HG02678 (cell line): ENCODE data around the gene BSND.
"Not testable (repeated sequence)": the region's sequence is repeated elsewhere in the genome, so short reads cannot be mapped to it uniquely, and the experiment has no call there.

Experiments used
- ATAC-seq: cut with Tn5 transposase; IDR thresholded peaks from one replicate; pipeline ENCODE4 v1.9.1; 2021; ENCODE audit warnings: mild to moderate bottlenecking, moderate library complexity; ENCODE audit not compliant: unreplicated experiment

Gene BSND

DNA sequence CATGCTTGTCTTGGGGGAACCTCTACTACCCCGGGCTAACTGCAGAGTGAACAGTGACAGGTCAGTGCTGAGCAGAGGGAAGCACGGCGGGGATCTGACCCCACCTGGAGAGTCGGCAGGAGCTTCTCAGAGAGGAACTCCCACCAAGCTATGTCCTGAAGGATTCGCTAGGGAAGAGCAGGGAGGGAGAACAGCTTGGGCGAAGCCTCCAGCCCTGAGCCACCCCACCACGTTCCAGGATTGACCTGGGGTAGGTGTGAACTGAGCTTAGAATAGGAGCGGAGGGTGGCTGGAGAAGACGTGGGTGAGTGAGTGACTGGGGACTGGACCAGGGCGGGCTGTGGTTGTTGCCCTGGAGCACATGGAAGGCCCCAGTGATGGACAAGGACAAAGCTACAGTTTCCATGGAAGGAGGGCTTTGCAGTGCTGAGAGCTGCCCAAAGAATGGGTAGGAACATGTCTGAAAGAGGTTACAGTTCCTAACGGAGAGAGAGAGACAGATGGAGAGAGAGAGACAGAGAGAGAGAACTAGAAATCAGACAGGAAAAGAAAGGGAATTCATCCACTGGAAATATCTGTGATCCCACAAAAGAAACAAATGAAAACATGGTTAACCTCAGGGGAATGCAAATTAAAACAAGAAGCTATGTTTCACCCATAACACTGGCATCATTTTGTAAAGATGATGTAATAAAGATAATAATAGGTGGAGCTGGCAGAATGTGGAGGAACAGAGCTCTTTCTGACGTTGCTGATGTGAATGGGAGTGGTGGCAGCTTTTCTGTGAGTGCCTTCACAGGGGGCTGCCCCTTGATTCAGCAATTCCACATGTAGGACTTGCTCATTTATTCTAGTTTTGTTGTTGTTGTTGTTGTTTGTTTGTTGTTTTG is 17.2 kb downstream of the BSND start:
- no peak for ATAC-seq

DNA sequence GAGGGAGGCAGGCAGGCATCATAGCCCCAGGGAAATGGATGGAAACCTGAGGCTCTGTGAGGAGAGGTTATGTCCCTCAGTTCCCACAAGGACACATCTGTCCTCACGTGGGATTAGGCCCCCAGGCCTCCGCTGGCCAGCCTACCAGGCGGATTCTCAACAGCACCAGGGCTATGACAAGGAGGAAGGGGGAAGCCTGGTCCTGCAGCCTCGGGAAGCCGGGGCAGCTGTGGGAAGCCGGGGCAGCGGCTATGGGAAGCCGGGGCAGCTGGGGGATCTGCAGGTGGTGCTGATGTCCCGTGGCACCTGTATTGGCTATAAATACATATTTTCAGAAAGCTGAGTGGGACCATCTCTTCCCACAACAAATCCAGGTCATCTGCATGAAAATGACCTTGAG is 19.7 kb downstream of the BSND start:
- ATAC-seq = no peak

DNA sequence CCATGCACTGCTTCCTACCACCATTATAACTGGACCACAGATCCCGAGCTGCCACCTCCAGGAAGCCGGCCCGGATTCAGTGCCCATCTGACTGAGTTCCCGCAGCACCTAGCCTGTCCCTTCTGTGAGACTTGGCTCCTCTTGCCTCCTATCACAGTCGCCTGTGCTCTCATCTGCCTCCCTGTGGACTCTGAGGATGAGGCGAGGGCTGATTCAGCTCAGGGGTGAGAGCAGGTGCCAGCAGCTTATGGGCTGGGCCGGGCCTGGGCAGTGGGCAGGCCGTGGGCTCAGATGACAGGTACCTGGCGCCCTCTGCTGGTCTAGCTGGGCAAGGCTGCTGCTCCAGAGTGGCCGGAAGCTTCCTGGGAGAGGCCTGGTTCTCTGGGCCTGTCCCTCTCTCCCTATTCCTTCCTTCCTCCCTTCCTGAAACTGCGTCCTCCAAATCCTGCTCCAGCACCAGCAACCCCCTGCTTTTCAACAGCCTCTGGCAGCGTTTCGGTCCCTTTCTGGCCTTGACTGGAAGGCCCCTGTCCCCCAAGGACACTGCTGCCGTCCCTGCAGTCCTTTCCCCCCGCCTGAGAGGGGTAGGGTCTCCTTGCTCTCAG is 23.3 kb downstream of the BSND start:
- ATAC-seq = peak; percentile 73

DNA sequence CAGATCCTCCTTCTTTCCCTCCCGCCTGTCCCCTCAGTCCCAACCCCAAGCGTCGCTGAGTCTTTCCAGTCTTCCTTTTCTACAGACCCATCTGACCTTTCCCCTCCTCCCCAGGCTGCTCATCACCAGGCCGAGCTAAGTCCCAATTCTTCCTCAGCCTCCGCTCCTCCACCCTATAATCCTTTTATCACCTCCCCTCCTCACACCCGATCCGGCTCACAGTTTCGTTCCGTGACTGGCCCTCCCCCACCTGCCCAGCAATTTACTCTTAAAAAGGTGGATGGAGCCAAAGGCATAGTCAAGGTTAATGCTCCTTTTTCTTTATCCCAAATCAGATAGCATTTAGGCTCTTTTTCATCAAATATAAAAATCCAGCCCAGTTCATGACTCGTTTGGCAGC is 25.4 kb downstream of the BSND start:
- not testable (repeated sequence) for ATAC-seq

DNA sequence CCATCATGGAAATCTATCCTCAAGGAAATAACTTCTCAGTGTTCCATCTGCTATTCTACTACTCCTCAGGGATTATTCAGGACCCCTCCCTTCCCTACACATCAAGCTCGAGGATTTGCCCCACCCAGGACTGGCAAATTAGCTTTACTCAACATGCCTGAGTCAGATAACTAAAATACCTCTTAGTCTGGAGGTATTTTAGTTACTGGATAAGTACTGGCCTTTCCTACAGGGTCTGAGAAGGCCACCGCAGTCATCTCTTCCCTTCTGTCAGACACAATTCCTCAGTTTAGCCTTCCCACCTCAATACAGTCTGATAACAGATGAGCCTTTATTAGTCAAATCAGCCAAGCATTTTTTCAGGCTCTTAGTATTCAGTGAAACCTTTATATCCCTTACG is 27.9 kb downstream of the BSND start:
- ATAC-seq = not testable (repeated sequence)

DNA sequence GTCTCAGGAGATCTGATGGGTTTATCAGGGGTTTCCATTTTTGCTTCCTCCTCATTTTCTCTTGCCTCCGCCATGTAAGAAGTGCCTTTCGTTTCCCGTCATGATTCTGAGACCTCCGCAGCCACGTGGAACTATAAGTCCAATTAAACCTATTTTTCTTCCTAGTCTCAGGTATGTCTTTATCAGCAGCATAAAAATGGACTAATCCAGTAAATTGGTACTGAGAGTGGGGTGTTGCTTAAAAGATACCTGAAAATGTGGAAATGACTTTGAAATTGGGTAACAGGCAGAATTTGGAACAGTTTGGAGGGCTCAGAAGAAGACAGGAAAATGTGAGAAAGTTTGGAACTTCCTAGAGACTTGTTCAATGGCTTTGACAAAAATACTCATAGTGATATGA is 32.4 kb downstream of the BSND start:
- ATAC-seq = not testable (repeated sequence)

DNA sequence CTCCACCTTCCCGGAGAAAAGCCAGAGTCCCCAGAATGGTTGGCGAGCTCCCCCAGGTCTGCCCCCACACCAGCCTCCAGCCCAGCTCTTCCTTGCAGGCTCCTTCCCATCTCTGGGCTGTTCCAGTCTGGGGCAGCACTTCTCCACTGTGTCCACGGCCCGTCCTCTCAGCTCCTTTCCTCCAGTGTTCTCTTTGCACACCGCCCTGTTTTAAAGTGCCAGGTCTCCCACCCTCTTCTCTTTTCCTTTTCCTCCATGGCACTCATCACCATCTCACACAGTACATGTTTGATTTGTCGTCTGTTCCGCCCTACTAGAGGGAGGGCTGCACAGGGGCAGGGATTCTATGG is 34.5 kb downstream of the BSND start:
- ATAC-seq = no peak

DNA sequence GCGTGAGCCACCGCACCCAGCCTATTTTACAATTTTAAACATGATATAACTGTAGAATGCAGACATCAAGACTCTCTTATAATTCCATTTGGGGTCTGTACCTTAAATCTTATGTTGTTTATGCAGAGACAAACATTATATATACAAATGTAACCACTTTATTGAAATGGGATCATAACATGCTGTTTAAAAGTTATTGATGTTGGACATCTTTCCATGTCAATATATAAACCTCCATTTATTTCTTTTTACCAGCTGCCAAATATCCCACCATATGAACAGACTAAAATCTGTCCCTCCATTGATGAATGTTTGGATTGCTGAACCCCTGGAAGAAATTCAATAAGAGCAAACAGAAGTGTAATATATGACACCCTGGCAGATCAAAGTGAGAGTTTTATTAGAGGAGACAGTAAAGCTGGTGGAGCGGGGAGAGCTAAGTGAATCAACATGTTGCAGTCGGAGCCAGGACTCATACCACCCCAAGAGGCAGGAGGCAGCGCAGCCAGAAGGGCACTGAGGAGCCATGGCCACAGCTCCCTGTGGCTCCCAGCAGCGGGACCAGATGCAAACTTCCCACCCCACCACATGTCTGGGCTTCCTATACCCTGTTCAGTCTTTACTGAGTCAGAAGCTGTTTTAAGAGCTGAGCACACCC is 35.9 kb downstream of the BSND start:
- no peak for ATAC-seq

DNA sequence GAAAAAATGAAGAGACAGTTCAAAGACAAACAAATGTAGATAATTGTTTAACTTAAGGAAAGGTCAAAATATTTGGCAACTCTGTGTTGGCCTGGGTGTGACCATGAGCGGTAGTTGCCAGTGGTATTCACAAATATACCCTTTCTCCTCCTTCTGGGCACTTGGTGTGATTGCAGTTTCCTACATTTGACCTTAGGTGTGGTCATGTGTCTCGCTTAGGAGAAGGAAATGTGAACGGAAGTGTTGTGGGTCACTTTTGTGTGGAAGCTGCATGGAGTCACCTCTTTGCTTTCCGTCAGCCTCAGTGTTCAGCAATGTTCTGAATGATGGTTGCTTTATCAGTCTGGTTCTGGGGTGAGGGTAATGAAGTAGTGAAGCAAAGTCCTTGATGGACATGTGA is 37.2 kb downstream of the BSND start:
- ATAC-seq = no peak

DNA sequence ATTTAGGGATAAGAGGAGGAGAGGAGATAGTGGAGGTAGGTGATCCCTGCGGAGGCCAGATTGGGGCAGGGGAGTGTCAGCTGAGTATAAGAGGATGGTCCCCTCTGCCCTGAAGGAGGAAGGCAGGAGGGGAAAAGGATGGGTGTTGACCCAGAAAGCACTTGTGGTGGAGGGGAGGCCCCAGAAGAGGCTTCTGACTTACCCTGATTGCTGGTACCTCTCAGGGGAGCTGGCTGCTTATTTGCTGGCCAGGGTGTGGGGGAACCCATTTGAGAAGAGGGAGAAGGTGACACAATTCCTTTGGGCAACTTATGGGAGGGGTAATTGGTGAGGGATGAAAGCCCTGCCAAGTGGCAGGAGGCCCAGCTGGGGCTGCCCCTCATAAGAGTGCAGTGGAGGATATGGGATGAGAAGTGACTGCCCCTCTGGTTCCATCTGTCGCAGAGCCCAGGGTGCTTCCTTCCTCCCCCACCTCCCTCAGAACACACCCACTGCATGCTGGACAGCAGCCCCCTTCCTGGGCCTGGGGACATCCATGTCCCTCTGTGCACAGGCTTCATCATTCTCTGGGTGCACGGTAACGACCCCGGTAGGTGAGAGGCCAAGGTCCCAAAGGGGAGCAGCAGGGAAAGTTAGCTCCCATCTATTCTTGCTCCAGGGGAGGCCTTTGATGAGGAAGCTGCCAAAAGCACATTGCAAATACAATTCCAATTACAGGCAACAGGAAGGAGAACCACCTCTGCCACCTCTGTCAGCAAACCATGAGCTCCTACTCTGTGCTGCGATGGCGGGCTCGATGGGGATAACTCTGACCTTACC is 39.2 kb downstream of the BSND start:
- ATAC-seq = no peak

DNA sequence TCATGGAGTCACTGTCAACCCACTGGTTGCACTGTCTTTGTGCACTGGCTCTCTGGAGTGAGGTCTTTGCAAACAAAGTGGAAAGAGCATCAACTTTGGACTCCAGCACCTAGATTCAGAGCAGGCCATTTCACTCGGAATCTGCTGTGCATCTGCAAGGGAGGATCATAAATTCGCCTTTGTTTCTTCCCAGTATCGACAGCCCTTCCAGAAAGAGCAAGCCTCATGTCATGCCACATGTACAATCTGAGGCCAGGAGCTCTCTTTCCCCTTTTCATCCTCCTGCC is 39.8 kb downstream of the BSND start:
- no peak for ATAC-seq

DNA sequence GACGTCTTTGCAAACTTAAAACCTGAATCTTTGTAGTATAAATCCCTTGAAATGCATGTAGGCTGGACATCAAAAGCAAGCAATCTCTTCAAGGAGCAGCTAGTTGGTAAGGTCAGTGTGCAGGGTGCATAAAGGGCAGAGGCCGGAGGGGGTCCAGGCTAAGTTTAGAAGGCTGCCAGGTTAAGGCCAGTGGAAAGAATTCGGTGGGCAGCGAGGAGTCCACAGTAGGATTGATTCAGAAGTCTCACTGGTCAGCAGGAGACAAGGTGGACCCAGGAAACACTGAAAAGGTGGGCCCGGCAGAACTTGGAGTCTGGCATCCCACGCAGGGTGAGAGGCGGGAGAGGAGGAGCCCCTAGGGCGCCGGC is 40.2 kb downstream of the BSND start:
- ATAC-seq = no peak

DNA sequence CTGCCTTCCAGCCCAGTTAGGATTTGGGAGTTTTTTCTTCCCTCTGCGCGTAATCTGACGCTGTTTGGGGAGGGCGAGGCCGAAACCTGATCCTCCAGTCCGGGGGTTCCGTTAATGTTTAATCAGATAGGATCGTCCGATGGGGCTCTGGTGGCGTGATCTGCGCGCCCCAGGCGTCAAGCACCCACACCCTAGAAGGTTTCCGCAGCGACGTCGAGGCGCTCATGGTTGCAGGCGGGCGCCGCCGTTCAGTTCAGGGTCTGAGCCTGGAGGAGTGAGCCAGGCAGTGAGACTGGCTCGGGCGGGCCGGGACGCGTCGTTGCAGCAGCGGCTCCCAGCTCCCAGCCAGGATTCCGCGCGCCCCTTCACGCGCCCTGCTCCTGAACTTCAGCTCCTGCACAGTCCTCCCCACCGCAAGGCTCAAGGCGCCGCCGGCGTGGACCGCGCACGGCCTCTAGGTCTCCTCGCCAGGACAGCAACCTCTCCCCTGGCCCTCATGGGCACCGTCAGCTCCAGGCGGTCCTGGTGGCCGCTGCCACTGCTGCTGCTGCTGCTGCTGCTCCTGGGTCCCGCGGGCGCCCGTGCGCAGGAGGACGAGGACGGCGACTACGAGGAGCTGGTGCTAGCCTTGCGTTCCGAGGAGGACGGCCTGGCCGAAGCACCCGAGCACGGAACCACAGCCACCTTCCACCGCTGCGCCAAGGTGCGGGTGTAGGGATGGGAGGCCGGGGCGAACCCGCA is 40.8 kb downstream of the BSND start, which contains the start of gene PCSK9:
Gene PCSK9 (plus strand): TSS at position 207 of the 741 bp plus-strand sequence. CDS start 290 bp downstream, at position 497.
- ATAC-seq = no peak

DNA sequence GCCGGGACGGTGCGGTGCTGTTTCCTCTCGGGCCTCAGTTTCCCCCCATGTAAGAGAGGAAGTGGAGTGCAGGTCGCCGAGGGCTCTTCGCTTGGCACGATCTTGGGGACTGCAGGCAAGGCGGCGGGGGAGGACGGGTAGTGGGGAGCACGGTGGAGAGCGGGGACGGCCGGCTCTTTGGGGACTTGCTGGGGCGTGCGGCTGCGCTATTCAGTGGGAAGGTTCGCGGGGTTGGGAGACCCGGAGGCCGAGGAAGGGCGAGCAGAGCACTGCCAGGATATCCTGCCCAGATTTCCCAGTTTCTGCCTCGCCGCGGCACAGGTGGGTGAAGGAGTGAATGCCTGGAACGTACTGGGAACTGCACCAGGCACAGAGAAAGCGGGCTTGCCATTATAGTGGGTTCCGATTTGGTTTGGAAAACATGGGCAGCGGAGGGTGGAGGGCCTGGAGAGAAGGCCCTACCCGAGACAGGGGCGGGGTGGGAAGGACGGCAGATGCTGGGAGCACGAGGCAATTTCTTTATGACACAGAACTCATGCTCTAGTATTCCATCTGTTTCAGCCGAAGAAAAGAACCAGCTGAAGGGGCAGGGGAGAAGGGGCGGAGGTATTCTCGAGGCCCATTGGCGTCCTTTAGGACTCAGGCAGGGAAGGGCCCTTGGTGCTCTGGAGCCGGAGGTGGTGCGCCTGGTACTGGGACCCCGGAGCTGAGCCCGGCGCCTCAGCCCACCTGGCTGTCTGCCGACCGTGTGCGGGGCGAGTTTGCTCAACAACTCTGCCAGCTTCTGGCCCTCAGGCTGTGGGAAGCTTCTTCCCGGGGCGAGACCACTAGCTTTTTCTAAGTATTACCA is 41.6 kb downstream of the BSND start:
- no peak for ATAC-seq

DNA sequence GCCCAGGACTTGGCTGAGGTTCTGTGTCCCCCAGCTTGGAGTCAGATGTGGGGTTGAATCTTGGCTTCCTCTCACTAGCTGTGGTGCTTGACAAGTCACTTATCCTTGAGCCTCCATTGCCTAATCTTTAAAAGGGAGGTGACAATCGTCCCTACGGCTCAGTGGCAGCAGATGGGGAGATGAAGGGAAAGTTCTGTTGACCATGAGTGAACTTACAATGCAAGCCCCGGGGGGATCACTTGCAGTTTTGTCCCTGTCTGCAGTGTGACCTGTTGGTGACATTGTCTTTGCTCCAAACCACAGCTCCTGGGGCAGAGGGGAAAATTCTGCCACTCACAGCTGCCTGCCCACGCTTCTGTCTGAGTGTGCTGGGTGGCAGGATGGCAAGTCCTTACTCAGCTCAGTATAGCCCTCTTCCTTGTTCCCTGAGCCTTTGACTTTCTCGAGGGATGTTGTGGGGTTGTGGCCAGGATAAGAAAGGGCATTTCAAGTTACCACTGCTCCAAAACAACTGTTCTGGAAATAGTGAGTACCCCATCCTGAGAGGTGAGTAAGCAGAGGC is 42.3 kb downstream of the BSND start:
- no peak for ATAC-seq

DNA sequence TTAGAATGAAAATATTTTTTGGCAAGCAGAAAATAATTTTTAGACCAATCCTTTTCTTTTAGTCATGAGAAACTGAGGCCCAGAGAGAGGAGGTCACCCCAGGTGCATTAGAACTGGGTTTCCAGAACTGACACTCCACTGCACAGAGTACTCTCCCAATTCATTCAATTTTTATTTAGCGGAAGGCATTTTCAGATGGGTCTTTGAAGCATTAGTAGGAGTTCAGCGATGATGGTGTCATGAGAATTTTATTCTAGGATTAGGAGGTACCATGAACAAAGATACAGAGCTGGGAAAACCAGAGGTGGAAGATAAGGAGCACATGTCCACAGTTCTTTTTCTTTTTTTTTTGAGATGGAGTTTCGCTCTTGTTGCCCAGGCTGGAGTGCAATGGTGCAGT is 42.9 kb downstream of the BSND start:
- ATAC-seq = no peak

DNA sequence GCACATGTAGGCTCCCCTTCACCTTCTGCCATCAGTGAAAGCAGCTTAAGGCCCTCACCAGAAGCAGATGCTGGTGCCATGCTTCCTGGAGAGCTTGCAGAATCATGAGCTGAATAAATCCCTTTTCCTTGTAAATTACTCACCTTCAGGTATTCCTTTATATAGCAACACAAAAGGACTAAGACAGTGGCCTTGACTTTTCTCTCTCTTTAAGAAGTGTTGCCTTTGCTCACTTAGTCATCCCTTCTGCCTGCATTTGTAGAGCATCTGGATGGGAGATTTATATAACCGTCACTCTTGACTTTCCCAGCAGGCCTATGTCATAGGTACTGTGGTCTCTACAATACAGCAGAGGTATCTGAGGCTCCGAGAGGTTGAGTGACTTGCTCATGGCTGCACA is 44.3 kb downstream of the BSND start:
- ATAC-seq = no peak

DNA sequence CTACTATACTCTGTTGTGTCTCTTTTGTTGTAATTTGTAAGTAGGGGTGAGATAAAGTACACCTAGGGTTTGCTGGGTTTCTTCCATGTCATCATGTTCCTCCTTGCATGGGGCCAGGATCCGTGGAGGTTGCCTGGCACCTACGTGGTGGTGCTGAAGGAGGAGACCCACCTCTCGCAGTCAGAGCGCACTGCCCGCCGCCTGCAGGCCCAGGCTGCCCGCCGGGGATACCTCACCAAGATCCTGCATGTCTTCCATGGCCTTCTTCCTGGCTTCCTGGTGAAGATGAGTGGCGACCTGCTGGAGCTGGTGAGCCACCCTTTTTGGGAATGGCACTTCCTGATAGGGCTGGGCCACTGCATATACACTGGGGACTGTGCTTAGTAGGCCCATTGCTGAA is 45.0 kb downstream of the BSND start:
- no peak for ATAC-seq

DNA sequence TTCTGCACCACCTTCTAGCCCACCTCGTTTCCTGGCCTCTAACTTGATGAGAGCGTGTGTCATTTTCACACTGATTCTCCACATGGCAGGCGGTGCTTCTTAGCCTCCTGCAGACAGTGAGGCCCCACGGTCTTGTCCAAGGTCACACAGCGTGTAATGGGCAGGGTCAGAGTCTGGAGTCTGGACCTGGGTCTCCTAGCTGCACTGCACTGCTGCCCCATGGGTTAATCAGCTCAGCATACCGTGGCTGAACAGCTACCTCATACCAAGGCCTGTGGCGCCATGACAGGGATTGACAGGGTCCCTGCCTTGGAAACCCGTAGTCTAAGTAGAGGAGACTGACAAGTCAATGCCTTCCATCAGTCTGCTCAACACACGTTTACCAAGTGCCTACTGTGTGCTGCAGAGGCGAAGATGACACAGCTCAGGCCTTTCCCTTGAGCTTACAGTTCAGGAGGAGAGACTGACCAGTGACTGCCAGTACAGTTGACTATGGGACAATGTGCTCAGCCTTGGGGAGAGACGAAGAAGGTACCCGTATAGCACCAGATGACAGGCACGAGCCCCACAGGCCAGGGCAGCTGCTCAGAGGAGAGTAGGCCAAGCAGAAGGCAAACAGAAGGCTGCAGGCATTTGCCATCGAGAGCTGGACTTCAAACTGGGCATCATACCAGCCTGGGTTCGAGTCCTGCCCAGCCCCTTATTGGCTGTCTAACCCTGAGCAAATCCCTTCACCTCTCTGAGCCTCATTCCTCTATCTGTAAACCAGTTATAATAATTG is 46.1 kb downstream of the BSND start:
- no peak for ATAC-seq
